Erythroblast (primary cell): ENCODE results near the gene ARL5A.

Experiments used
- GATA1 ChIP-seq: IDR thresholded peaks from 2 replicates; pipeline ENCODE4 v1.6.1; 2011; ENCODE audit warnings: low read depth, mild to moderate bottlenecking, control low read depth, low read length, moderate library complexity
- POLR2A ChIP-seq: IDR thresholded peaks from 2 replicates; pipeline ENCODE4 v1.6.1; 2011; ENCODE audit warnings: mild to moderate bottlenecking, low read length

DNA sequence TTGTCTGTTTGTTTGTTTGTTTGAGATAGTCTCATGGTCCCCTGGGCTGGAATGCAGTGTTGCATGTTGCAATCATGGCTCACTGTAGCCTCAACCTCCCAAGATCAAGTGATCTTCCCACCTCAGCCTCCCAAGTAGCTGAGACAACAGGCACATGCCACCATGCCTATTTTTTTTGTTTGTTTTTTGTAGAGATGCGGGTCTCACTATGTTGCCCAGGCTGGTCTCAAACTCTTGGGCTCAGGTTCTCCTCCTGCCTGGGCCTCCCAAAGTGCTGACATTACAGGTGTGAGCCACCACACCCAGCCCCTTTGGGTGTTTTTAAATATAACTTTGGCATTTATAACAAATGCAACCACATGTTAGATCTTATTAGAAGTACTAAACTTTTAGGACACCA lies 37.5 kb downstream of the ARL5A start:
- no peak for TF ChIP-seq POLR2A
- TF ChIP-seq GATA1 = no peak
